Measurements from ENCODE around the gene ARID2. TPM values are rescaled to one million over a fixed set of nuclear protein-coding genes. Genes with fewer than 3 reads are reported as not detected.

The ARID2 gene
- total RNA-seq, 3 donors from 2014 or later: 31.7 to 72.7 (median 48.8) TPM

- Histone ChIP-seq H3K27ac (no peak overlapping the region), H3K36me3 (no peaks in the 10 kb centered on the region), H3K9me3 (no peaks in the 10 kb centered on the region), H3K4me1 (no peaks in the 10 kb centered on the region), H3K4me3 (no peak overlapping the region), H3K27me3 (no peaks in the 10 kb centered on the region)
- intact Hi-C loops (cut with DNase I; ENCODE audit: low total_unique reads): no loop called here
- TF ChIP-seq POLR2AphosphoS5 (IDR thresholded peaks at IDR 0.05): no peak
- no peak for TF ChIP-seq CTCF (IDR thresholded peaks at IDR 0.05)
- no peak for TF ChIP-seq POLR2A (IDR thresholded peaks at IDR 0.05)
- no peak for DNase-seq (ENCODE audit: low spot score in 2 of 2)
Measured at GRCh38 chr12:45721369-45721768, 8.1 kb upstream of the ARID2 start.

- DNase-seq (ENCODE audit: low spot score in 2 of 2): no peak
- H3K9me3 ChIP-seq: no peaks in the 10 kb centered on the region
- H3K4me1 ChIP-seq: no peaks in the 10 kb centered on the region
- H3K4me3 ChIP-seq: no peak overlapping the region
- no peak overlapping the region for H3K27ac ChIP-seq
- TF ChIP-seq POLR2AphosphoS5 (IDR thresholded peaks at IDR 0.05) (no peak), POLR2A (IDR thresholded peaks at IDR 0.05) (no peak), CTCF (IDR thresholded peaks at IDR 0.05) (no peak)
- H3K27me3 ChIP-seq: no peaks in the 10 kb centered on the region
- H3K36me3 ChIP-seq: no peaks in the 10 kb centered on the region
- intact Hi-C loops (cut with DNase I; ENCODE audit: low total_unique reads): no loop called here
Measured at GRCh38 chr12:45721954-45722353, 7.6 kb upstream of the ARID2 start.

- H3K4me3 ChIP-seq: peak overlapping the region; percentile 74 to 86 (median 81)
- H3K27me3 ChIP-seq: no peaks in the 10 kb centered on the region
- TF ChIP-seq POLR2AphosphoS5 (IDR thresholded peaks at IDR 0.05): no peak
- peak; percentile 8 to 64 (median 61) for TF ChIP-seq CTCF (IDR thresholded peaks at IDR 0.05)
- H3K9me3 ChIP-seq: no peaks in the 10 kb centered on the region
- H3K27ac ChIP-seq: peak overlapping the region; percentile 99 to 100
- no peaks in the 10 kb centered on the region for H3K36me3 ChIP-seq
- DNase-seq (ENCODE audit: low spot score in 2 of 2): no peak
- intact Hi-C loops (cut with DNase I; ENCODE audit: low total_unique reads): no loop called here
- H3K4me1 ChIP-seq: no peaks in the 10 kb centered on the region
Measured at GRCh38 chr12:45725631-45726602, 3.6 kb upstream of the ARID2 start.

GRCh38 chr12:45726603-45727300 lies 2.8 kb upstream of the ARID2 start:
- no peaks in the 10 kb centered on the region for H3K4me1 ChIP-seq
- H3K27ac ChIP-seq: peak overlapping the region; percentile 99 to 100
- H3K27me3 ChIP-seq: no peaks in the 10 kb centered on the region
- no peaks in the 10 kb centered on the region for H3K9me3 ChIP-seq
- no peak for TF ChIP-seq POLR2A (IDR thresholded peaks at IDR 0.05)
- no peak for TF ChIP-seq CTCF (IDR thresholded peaks at IDR 0.05)
- TF ChIP-seq POLR2AphosphoS5 (IDR thresholded peaks at IDR 0.05): no peak
- intact Hi-C loops (cut with DNase I; ENCODE audit: low total_unique reads): no loop called here
- H3K4me3 ChIP-seq: peak overlapping the region; percentile 74 to 86 (median 81)
- no peaks in the 10 kb centered on the region for H3K36me3 ChIP-seq
- DNase-seq (ENCODE audit: low spot score in 2 of 2): peak; percentile 38 to 65

All from breast epithelium (tissue), 4 donors.